Activated CD4-positive, alpha-beta T cell treated with anti-CD3 and anti-CD28 coated beads, Interleukin-2, amount 10 ng/mL, durations not matched to agents 24 days and 14 days (primary cell): ENCODE results near the gene MAN1C1. TPM values are rescaled to one million over a fixed set of nuclear protein-coding genes. Genes with fewer than 3 reads are reported as not detected.
A peak's percentile ranks its signal among the peaks of the same experiment; 100 is the strongest.

Source experiments
- DNase-seq: peaks from one replicate; pipeline ENCODE4 v3.0.0; 2022
- H3K27ac Mint-ChIP-seq: one replicate; pipeline ENCODE4 v1.8.0; 2022; ENCODE audit warnings: mild to moderate bottlenecking, mixed read lengths
- H3K27me3 Mint-ChIP-seq: one replicate; pipeline ENCODE4 v1.8.0; 2022; ENCODE audit warnings: mixed read lengths
- H3K36me3 Mint-ChIP-seq: one replicate; pipeline ENCODE4 v1.8.0; 2022; ENCODE audit warnings: low read depth, mild to moderate bottlenecking, mixed read lengths
- H3K4me1 Mint-ChIP-seq: one replicate; pipeline ENCODE4 v1.8.0; 2021; ENCODE audit warnings: mixed read lengths
- H3K4me3 Mint-ChIP-seq: one replicate; pipeline ENCODE4 v1.8.0; 2022; ENCODE audit warnings: mild to moderate bottlenecking, moderate library complexity, mixed read lengths
- H3K9me3 Mint-ChIP-seq: one replicate; pipeline ENCODE4 v1.8.0; 2021; ENCODE audit warnings: mixed read lengths
- intact Hi-C: fragments of 100-400 bp; cut with micrococcal nuclease; formaldehyde crosslinking; loops from one replicate; pipeline ENCODE4 v1.15.1; 2023
- total RNA-seq: library from RNA; stranded (reverse); gene quantifications from 2 replicates; pipeline ENCODE4 v1.2.3, GENCODE V29; 2022

MAN1C1 gene
- total RNA-seq, 1 donor from 2014 or later = 2.9 TPM

GRCh38 chr1:25642574-25643108, 26.1 kb downstream of the MAN1C1 start:
- H3K4me1 Mint-ChIP-seq = peaks cover 38% of the 10 kb centered on the region
- H3K9me3 Mint-ChIP-seq = peaks cover 15% of the 10 kb centered on the region
- peak; percentile 93 for DNase-seq
- peak overlapping the region; percentile 6 for H3K27ac Mint-ChIP-seq
- H3K4me3 Mint-ChIP-seq = peak overlapping the region; percentile 69
- intact Hi-C loops = loop anchor here (1.0 to 2.0 kb wide), 3 partner anchors 10 to 34 kb away; no protein-coding TSS in a partner anchor
- H3K27me3 Mint-ChIP-seq = peaks cover 71% of the 10 kb centered on the region
- H3K36me3 Mint-ChIP-seq = peaks cover 41% of the 10 kb centered on the region

- Mint-ChIP-seq H3K36me3 (peaks cover 31% of the 10 kb centered on the region), H3K4me1 (peaks cover 45% of the 10 kb centered on the region), H3K27me3 (peaks cover 73% of the 10 kb centered on the region), H3K9me3 (peaks cover 6% of the 10 kb centered on the region), H3K4me3 (peak overlapping the region; percentile 17), H3K27ac (no peak overlapping the region)
- intact Hi-C loops = loop anchor here (2.0 kb wide), 1 partner anchor 23 kb away; no protein-coding TSS in a partner anchor
- DNase-seq = no peak
Measured at GRCh38 chr1:25643929-25644328, 27.3 kb downstream of the MAN1C1 start.

- H3K27me3 Mint-ChIP-seq = peaks cover 69% of the 10 kb centered on the region
- H3K4me1 Mint-ChIP-seq = peaks cover 46% of the 10 kb centered on the region
- intact Hi-C loops = no loop called here
- no peak overlapping the region for H3K27ac Mint-ChIP-seq
- H3K9me3 Mint-ChIP-seq = no peaks in the 10 kb centered on the region
- no peak for DNase-seq
- H3K4me3 Mint-ChIP-seq = no peak overlapping the region
- peaks cover 25% of the 10 kb centered on the region for H3K36me3 Mint-ChIP-seq
Measured at GRCh38 chr1:25644962-25645361, 28.4 kb downstream of the MAN1C1 start.

- Mint-ChIP-seq H3K27ac (no peak overlapping the region), H3K9me3 (no peaks in the 10 kb centered on the region), H3K27me3 (peaks cover 69% of the 10 kb centered on the region), H3K4me1 (peaks cover 40% of the 10 kb centered on the region), H3K4me3 (no peak overlapping the region), H3K36me3 (peaks cover 23% of the 10 kb centered on the region)
- no peak for DNase-seq
- intact Hi-C loops = no loop called here
Measured at GRCh38 chr1:25645637-25646400, 29.2 kb downstream of the MAN1C1 start.

- DNase-seq = no peak
- H3K4me1 Mint-ChIP-seq = peaks cover 30% of the 10 kb centered on the region
- peaks cover 19% of the 10 kb centered on the region for H3K36me3 Mint-ChIP-seq
- peaks cover 58% of the 10 kb centered on the region for H3K27me3 Mint-ChIP-seq
- H3K4me3 Mint-ChIP-seq = no peak overlapping the region
- no peak overlapping the region for H3K27ac Mint-ChIP-seq
- intact Hi-C loops = no loop called here
- H3K9me3 Mint-ChIP-seq = no peaks in the 10 kb centered on the region
Measured at GRCh38 chr1:25647106-25647505, 30.5 kb downstream of the MAN1C1 start.

GRCh38 chr1:25647863-25648262, 31.3 kb downstream of the MAN1C1 start:
- H3K9me3 Mint-ChIP-seq = no peaks in the 10 kb centered on the region
- intact Hi-C loops = no loop called here
- peaks cover 61% of the 10 kb centered on the region for H3K27me3 Mint-ChIP-seq
- DNase-seq = no peak
- H3K36me3 Mint-ChIP-seq = peaks cover 19% of the 10 kb centered on the region
- no peak overlapping the region for H3K27ac Mint-ChIP-seq
- H3K4me1 Mint-ChIP-seq = peaks cover 23% of the 10 kb centered on the region
- no peak overlapping the region for H3K4me3 Mint-ChIP-seq

- no peak for DNase-seq
- H3K27me3 Mint-ChIP-seq = peaks cover 69% of the 10 kb centered on the region
- intact Hi-C loops = no loop called here
- no peak overlapping the region for H3K27ac Mint-ChIP-seq
- peaks cover 17% of the 10 kb centered on the region for H3K36me3 Mint-ChIP-seq
- peaks cover 22% of the 10 kb centered on the region for H3K4me1 Mint-ChIP-seq
- no peaks in the 10 kb centered on the region for H3K9me3 Mint-ChIP-seq
- H3K4me3 Mint-ChIP-seq = no peak overlapping the region
Measured at GRCh38 chr1:25648681-25649440, 32.3 kb downstream of the MAN1C1 start.

GRCh38 chr1:25649505-25650288, 33.1 kb downstream of the MAN1C1 start:
- intact Hi-C loops = no loop called here
- Mint-ChIP-seq H3K4me1 (peaks cover 18% of the 10 kb centered on the region), H3K9me3 (no peaks in the 10 kb centered on the region), H3K27ac (no peak overlapping the region), H3K36me3 (peaks cover 12% of the 10 kb centered on the region), H3K27me3 (peaks cover 70% of the 10 kb centered on the region), H3K4me3 (no peak overlapping the region)
- DNase-seq = no peak

GRCh38 chr1:25650289-25650576, 33.6 kb downstream of the MAN1C1 start:
- no peaks in the 10 kb centered on the region for H3K9me3 Mint-ChIP-seq
- H3K27me3 Mint-ChIP-seq = peaks cover 72% of the 10 kb centered on the region
- no peak for DNase-seq
- intact Hi-C loops = no loop called here
- peaks cover 15% of the 10 kb centered on the region for H3K4me1 Mint-ChIP-seq
- no peak overlapping the region for H3K4me3 Mint-ChIP-seq
- peaks cover 10% of the 10 kb centered on the region for H3K36me3 Mint-ChIP-seq
- no peak overlapping the region for H3K27ac Mint-ChIP-seq

- intact Hi-C loops = no loop called here
- H3K36me3 Mint-ChIP-seq = peaks cover 4% of the 10 kb centered on the region
- DNase-seq = no peak
- H3K27me3 Mint-ChIP-seq = peaks cover 72% of the 10 kb centered on the region
- H3K9me3 Mint-ChIP-seq = no peaks in the 10 kb centered on the region
- no peak overlapping the region for H3K4me3 Mint-ChIP-seq
- H3K4me1 Mint-ChIP-seq = peaks cover 14% of the 10 kb centered on the region
- H3K27ac Mint-ChIP-seq = no peak overlapping the region
Measured at GRCh38 chr1:25651036-25651640, 34.5 kb downstream of the MAN1C1 start.

- Mint-ChIP-seq H3K4me1 (peaks cover 14% of the 10 kb centered on the region), H3K27ac (no peak overlapping the region), H3K9me3 (no peaks in the 10 kb centered on the region), H3K4me3 (no peak overlapping the region), H3K27me3 (peaks cover 69% of the 10 kb centered on the region), H3K36me3 (peaks cover 1% of the 10 kb centered on the region)
- no peak for DNase-seq
- intact Hi-C loops = no loop called here
Measured at GRCh38 chr1:25651824-25652741, 35.5 kb downstream of the MAN1C1 start.

GRCh38 chr1:25653558-25653957, 37.0 kb downstream of the MAN1C1 start:
- H3K27me3 Mint-ChIP-seq = peaks cover 61% of the 10 kb centered on the region
- H3K4me1 Mint-ChIP-seq = peaks cover 8% of the 10 kb centered on the region
- no peak overlapping the region for H3K4me3 Mint-ChIP-seq
- H3K9me3 Mint-ChIP-seq = no peaks in the 10 kb centered on the region
- no peaks in the 10 kb centered on the region for H3K36me3 Mint-ChIP-seq
- intact Hi-C loops = no loop called here
- no peak for DNase-seq
- H3K27ac Mint-ChIP-seq = no peak overlapping the region
